GM19372 (cell line): ENCODE data around the gene HNRNPA1.
A peak's percentile ranks its signal among the peaks of the same experiment; 100 is the strongest.
"Not testable (repeated sequence)": the region's sequence is repeated elsewhere in the genome, so short reads cannot be mapped to it uniquely, and the experiment has no call there.

Experiments
- ATAC-seq: cut with Tn5 transposase; IDR thresholded peaks from one replicate; pipeline ENCODE4 v1.9.1; 2021; ENCODE audit warnings: mild to moderate bottlenecking, low read depth, moderate library complexity; ENCODE audit not compliant: unreplicated experiment

Gene HNRNPA1

GRCh38 chr12:54280468-54281260 lies at the start of gene HNRNPA1:
Gene HNRNPA1 (plus strand): TSS chr12:54280726. CDS start chr12:54280808, 82 bp downstream.
- peak; percentile 80 for ATAC-seq

DNA sequence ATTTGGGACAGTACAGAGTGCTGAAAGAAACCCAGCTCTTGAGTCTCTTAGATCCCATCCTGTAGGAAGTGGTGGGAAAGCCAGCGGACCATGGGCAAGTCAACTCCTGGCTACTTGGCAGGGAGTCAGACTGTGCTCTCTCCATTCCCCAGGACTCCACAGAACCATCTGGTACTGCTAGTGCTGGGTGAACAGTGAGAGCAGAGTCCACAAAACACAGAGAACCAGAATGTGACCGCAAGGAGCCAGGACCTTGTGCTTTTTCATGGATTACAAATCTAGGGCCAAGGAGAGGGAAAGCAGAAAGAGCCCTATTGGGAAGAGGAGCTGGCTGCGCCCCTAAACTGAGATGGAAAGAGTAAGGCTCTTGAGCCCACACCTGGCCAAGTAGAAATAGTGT lies 49.3 kb upstream of the HNRNPA1 start:
- not testable (repeated sequence) for ATAC-seq

- ATAC-seq, result no peak
Measured at GRCh38 chr12:54232790-54233189, 47.7 kb upstream of the HNRNPA1 start.

- ATAC-seq, result no peak
Measured at GRCh38 chr12:54238531-54238930, 42.0 kb upstream of the HNRNPA1 start.

- ATAC-seq, result no peak
Measured at GRCh38 chr12:54239620-54240019, 40.9 kb upstream of the HNRNPA1 start.

DNA sequence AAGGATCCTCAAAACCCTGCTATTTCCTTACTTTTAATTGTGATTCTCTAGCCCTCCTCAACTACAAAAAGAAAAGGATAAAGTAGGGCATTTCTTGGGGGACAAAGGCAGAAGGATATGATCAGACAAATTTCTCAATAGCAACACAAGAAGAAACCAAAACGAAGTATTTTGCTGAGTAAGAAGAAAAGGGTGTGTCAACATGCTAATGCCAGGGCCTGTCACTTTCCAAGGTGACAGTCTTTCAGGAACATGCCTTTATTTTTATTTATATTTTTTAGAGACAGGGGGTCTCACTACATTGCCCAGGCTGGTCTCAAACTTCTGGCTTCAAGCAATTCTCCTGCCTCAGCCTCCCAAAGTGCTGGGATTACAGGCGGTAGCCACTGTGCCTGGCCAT lies 40.4 kb upstream of the HNRNPA1 start:
- ATAC-seq, result no peak

GRCh38 chr12:54240971-54241588 lies 39.4 kb upstream of the HNRNPA1 start:
- ATAC-seq, result no peak

DNA sequence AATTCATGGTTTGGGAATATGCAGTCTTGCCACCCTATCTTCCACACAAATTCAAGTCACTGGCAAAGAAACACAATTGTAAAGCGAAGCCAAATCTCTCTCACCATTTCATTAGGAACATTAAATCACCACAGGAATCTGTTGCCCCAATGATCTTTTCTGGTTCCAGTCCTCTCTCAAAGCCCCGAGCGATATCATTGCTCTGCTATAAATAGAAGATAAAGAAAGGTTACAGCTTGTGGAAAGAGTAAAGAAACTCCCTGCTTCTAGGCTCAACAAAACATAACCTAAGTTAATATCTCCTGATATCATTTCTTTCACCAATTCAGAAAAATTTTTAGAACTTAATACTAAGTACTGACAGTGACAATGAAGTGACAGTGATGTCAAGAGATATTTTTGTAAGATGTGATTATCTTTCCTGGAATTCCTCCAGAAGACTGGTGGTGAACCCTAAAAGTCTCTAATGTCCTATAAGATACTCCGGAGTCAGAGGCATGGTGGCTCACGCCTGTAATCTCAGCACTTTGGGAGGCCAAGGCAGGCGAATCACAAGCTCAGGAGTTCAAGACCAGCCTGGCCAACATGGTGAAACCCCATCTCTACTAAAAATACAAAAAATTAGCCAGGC lies 34.4 kb upstream of the HNRNPA1 start:
- no peak for ATAC-seq

DNA sequence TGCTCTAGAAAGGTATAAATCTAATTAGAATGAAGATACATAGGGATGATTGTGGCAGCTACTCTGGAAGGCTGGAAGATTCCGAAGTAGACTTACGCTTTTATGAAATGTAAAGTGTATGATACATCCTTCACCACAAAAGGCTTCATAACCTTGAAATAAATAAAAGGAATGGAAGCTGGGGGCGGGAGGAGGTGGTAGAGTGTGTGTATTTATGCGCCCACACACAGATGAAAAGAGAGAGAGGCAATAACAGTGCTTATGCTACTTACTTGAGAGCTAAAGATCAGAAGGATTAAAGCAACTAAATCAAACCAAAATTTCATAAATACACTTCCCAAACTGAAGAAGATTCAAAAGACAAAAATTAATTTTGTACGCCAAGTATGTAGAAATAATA lies 31.0 kb upstream of the HNRNPA1 start:
- no peak for ATAC-seq

DNA sequence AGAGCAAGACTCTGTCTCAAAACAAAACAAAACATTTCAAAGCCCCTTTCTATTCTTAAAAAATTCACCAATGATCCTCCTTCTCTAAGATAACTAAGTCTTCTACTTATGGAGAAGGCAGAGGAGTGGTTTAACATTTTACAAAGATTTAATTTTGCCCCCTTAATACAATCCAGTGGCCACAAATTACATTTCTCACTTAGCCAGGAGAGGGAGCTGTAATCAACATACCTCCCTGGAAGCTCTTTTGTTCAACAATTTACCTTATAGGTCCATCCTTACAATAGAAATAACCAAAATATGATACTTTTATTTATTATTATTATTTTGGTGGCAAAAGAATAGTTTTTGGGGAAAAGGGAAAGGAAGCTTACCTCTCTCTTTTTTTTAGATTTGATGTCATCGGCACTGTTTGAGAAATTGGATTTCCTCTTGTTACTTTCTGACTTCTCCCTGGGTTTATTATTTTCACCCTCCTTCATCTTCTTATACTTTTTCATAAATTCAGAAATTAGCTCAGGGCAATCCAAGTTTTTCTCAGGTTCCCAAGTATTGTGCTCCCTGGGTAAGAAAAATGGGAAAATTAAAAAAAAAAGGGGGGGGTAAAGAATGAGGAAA lies 28.8 kb upstream of the HNRNPA1 start:
- ATAC-seq, result no peak

DNA sequence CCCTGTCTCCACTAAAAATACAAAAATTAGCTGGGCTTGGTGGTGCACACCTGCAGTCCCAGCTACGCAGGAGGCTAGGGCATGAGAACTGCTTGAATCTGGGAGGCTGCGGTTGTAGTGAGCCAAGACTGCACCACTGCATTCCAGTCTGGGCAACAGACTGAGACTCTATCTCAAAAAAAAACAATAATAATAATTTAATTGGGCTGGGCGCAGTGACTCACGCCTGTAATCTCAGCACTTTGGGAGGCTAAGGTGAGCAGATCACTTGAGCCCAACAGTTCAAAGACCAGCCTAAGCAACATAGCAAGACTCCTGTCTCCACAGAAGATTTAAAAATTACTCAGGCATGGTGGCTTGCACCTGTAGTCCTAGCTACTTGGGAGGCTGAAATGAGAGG lies 27.3 kb upstream of the HNRNPA1 start:
- no peak for ATAC-seq

DNA sequence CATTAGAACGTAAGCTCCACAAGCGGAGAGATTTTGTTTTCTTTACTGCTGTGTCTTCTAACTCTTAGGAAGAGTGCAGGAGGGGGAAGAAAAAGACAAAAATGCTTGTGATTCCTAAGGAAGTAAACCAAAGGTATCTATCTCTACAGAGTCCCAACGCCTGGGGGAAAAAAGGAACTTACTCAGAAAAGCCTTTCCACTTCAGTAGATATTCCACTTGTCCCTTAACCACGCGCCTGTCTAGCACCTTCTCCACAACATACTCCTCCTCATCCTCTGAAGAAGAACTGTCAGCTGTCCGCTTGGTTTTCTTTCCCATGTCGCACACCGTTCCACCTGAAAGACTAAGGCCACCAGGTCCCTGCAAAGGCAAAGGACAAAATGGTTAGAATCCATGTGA lies 23.2 kb upstream of the HNRNPA1 start:
- no peak for ATAC-seq

DNA sequence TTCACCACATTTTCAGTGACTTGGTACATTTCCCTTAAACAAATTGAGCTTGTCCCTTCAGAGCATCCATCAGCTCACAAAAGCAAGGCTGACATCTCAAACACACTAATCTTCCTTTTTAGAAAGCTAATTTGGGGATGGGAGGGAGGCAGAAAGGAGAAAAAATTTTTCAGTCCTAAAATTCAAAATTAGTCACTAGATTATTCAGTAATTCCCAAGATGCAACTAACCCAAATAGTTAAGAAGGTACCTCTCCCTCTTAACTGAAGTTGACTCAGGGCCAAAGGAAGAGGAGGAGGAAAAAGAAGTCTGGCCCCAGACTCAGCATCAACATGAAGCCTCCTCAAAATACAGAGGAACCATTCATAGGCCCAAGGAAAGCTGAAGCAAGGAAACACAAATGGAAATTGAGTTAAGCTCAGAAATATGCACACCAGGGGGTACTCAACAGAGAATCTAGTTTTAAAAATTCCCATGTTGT lies 22.3 kb upstream of the HNRNPA1 start:
- no peak for ATAC-seq

GRCh38 chr12:54259194-54260011 lies 21.1 kb upstream of the HNRNPA1 start:
- no peak for ATAC-seq

DNA sequence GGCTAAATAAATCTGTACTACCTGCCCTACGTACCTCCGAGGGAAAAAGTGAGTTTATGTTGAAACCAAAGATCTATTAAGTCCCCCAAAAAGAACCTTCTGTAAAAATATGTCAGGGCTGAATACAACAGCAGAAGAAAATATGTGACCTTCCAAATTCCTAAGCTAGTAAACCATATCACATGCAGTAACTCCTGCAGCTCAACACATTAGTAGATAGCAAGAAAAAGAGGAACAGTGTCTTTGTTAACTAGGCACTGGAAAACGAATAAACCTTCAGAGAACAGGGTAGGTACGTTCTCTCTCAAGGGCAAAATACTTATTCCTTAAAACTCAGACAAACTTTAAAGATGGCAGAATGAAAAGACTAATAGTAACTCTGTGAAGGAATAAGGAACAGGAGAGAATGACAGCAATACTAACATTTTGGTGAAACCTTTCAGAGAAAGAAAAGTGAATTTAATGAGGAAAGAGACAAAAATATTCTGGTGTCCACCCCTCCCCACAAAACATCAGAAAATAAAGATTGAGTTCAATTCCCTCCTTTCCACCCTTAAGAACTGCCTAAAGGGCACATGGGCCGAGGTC lies 18.6 kb upstream of the HNRNPA1 start:
- ATAC-seq, result no peak

GRCh38 chr12:54262403-54262925 lies 18.1 kb upstream of the HNRNPA1 start:
- no peak for ATAC-seq

DNA sequence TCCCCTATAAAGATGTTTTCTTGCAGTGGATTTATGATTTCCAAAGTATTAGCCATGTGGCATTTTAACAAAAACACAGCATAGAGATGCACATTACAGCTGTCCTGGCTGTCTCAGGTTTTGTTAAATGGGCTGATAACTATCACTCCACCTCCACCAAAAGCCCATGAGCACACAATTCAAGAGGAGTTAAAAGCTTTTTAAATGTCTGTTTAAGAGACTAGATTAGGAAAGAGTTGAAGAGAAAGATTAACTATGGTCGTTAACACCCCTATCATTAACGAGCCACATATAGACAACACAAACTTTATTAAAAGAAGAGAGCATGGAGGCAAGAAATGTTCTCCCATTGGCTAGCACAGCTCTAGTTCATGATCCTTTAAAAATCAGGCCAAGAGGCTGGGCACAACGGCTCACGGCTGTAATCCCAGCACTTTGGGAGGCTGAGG lies 15.1 kb upstream of the HNRNPA1 start:
- ATAC-seq, result no peak

- no peak for ATAC-seq
Measured at GRCh38 chr12:54266852-54267251, 13.7 kb upstream of the HNRNPA1 start.

- no peak for ATAC-seq
Measured at GRCh38 chr12:54270345-54270744, 10.2 kb upstream of the HNRNPA1 start.

DNA sequence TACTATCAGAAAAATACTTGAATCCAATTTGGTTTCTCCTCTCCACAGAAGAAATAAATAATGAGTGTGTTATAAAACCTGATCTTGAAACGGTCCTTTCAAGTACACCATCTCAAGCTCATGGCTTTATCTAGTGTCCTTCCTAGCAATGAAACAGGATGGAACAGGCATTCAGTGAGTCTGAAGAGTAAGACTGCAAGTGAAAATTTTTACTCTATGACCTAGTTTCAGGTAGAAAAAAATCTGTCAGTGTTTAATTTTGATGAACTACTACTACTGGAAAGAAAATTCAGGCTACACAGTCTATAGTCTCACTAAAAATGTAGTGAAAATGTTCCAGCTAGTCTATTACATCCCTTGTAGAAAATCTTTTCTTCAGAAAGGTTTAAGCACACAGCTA lies 8.3 kb upstream of the HNRNPA1 start:
- ATAC-seq, result no peak
